Loucy (cell line): Measurements from ENCODE around the gene DSE.

Experiments used
- H2AFZ ChIP-seq: fragments of 200-600 bp; sonication (generic); 2 replicates; pipeline ENCODE4 v1.6.0; 2016; ENCODE audit warnings: antibody characterized with exemption, mild to moderate bottlenecking, low read length, moderate library complexity
- H3F3A ChIP-seq: fragments of 200-600 bp; 2 replicates; pipeline ENCODE4 v1.6.0; 2016; ENCODE audit warnings: antibody characterized with exemption, low read depth, mild to moderate bottlenecking
- H3K27me3 ChIP-seq: fragments of 200-600 bp; sonication (generic); 2 replicates; pipeline ENCODE4 v1.6.1; 2014; ENCODE audit warnings: low read length, mild to moderate bottlenecking; ENCODE audit not compliant: insufficient read depth, poor library complexity, severe bottlenecking
- H3K36me3 ChIP-seq: fragments of 200-600 bp; sonication (generic); 2 replicates; pipeline ENCODE4 v1.6.1; 2016; ENCODE audit warnings: low read length; ENCODE audit not compliant: insufficient read depth
- H3K4me1 ChIP-seq: fragments of 200-600 bp; sonication (generic); 2 replicates; pipeline ENCODE4 v1.5.1; 2014; ENCODE audit warnings: low read length, mild to moderate bottlenecking; ENCODE audit not compliant: insufficient read depth, poor library complexity, severe bottlenecking
- H3K4me2 ChIP-seq: fragments of 200-600 bp; sonication (generic); 2 replicates; pipeline ENCODE4 v1.6.0; 2014; ENCODE audit warnings: antibody characterized with exemption, low read length, low read depth, mild to moderate bottlenecking; ENCODE audit not compliant: poor library complexity, severe bottlenecking
- H3K4me3 ChIP-seq: fragments of 200-600 bp; sonication (generic); 2 replicates; pipeline ENCODE4 v1.5.1; 2014; ENCODE audit warnings: low read length, mild to moderate bottlenecking, mixed read lengths; ENCODE audit not compliant: poor library complexity, severe bottlenecking
- H3K79me2 ChIP-seq: fragments of 200-600 bp; sonication (generic); 2 replicates; pipeline ENCODE4 v1.6.1; 2014; ENCODE audit warnings: low read length; ENCODE audit not compliant: insufficient read depth
- H3K9ac ChIP-seq: fragments of 200-600 bp; sonication (generic); 2 replicates; pipeline ENCODE4 v1.6.0; 2014; ENCODE audit warnings: mild to moderate bottlenecking, low read depth, low read length, moderate library complexity; ENCODE audit not compliant: poor library complexity, severe bottlenecking
- H3K9me2 ChIP-seq: fragments of 200-600 bp; sonication (generic); replicated peaks from 2 replicates; pipeline ENCODE4 v1.6.1; 2016; ENCODE audit warnings: low read depth, low read length, mixed read lengths
- H3K9me3 ChIP-seq: fragments of 200-600 bp; sonication (generic); 2 replicates; pipeline ENCODE4 v1.6.1; 2014; ENCODE audit warnings: mild to moderate bottlenecking, antibody characterized with exemption, low read length, low read depth; ENCODE audit not compliant: insufficient read depth
- H4K20me1 ChIP-seq: fragments of 200-600 bp; sonication (generic); 2 replicates; pipeline ENCODE4 v1.6.0; 2014; ENCODE audit warnings: antibody characterized with exemption, low read length, mild to moderate bottlenecking; ENCODE audit not compliant: insufficient read depth, poor library complexity, severe bottlenecking
- CTCF ChIP-seq: fragments of 200-600 bp; sonication (generic); conservative IDR thresholded peaks from 2 replicates; pipeline ENCODE4 v1.5.1; 2014; ENCODE audit warnings: mild to moderate bottlenecking, antibody characterized with exemption, low read length
- EZH2phosphoT487 ChIP-seq: fragments of 200-600 bp; IDR thresholded peaks from 2 replicates; pipeline ENCODE4 v1.6.1; 2018; ENCODE audit warnings: antibody characterized with exemption, mild to moderate bottlenecking, moderate library complexity, borderline replicate concordance

DSE gene

GRCh38 chr6:116365743-116366142 lies 5.0 kb upstream of the DSE start:
- Histone ChIP-seq H3K9me3 (no peaks in the 10 kb centered on the region), H3K4me2 (no peak overlapping the region), H3K4me1 (peaks cover 13% of the 10 kb centered on the region), H3K9me2 (no peaks in the 10 kb centered on the region), H4K20me1 (no peaks in the 10 kb centered on the region), H3K9ac (no peak overlapping the region), H2AFZ (no peak overlapping the region), H3F3A (no peaks in the 10 kb centered on the region), H3K4me3 (no peak overlapping the region), H3K79me2 (no peaks in the 10 kb centered on the region), H3K27me3 (no peaks in the 10 kb centered on the region), H3K36me3 (no peaks in the 10 kb centered on the region)
- TF ChIP-seq CTCF (no peak), EZH2phosphoT487 (no peak)

GRCh38 chr6:116366740-116367275 lies 3.9 kb upstream of the DSE start:
- H4K20me1 ChIP-seq, result no peaks in the 10 kb centered on the region
- no peaks in the 10 kb centered on the region for H3K9me2 ChIP-seq
- no peaks in the 10 kb centered on the region for H3K36me3 ChIP-seq
- H3K4me2 ChIP-seq, result no peak overlapping the region
- peaks cover 22% of the 10 kb centered on the region for H3K4me1 ChIP-seq
- H3K79me2 ChIP-seq, result no peaks in the 10 kb centered on the region
- H3K9me3 ChIP-seq, result no peaks in the 10 kb centered on the region
- H3K9ac ChIP-seq, result no peak overlapping the region
- no peak overlapping the region for H2AFZ ChIP-seq
- H3K4me3 ChIP-seq, result no peak overlapping the region
- no peak for TF ChIP-seq EZH2phosphoT487
- TF ChIP-seq CTCF, result no peak
- H3F3A ChIP-seq, result no peaks in the 10 kb centered on the region
- peaks cover 6% of the 10 kb centered on the region for H3K27me3 ChIP-seq

GRCh38 chr6:116369540-116369939 lies 1.2 kb upstream of the DSE start:
- Histone ChIP-seq H3K9me3 (no peaks in the 10 kb centered on the region), H3K79me2 (no peaks in the 10 kb centered on the region), H3K4me3 (peak overlapping the region; percentile 80), H2AFZ (no peak overlapping the region), H3K4me2 (peak overlapping the region; percentile 98), H4K20me1 (no peaks in the 10 kb centered on the region), H3F3A (no peaks in the 10 kb centered on the region), H3K9me2 (no peaks in the 10 kb centered on the region), H3K27me3 (peaks cover 7% of the 10 kb centered on the region), H3K4me1 (peaks cover 23% of the 10 kb centered on the region), H3K9ac (no peak overlapping the region), H3K36me3 (no peaks in the 10 kb centered on the region)
- TF ChIP-seq EZH2phosphoT487 (no peak), CTCF (no peak)
